Anterior cingulate cortex (tissue), 58 donors: ENCODE measurements around the gene JDP2.

ENCODE experiments used
- DNase-seq, 58 donors: peaks; one replicate each; lab custom pipeline; 2025; lab: John Stamatoyannopoulos, UW

JDP2 gene

GRCh38 chr14:75501080-75501479 is 73.3 kb downstream of the JDP2 start:
- DNase-seq = no peak

GRCh38 chr14:75504411-75504810 is 76.6 kb downstream of the JDP2 start:
- no peak for DNase-seq

- DNase-seq = no peak
These were observed 79.1 kb downstream of the JDP2 start for GRCh38 chr14:75506930-75507329.

GRCh38 chr14:75510547-75510946 is 82.7 kb downstream of the JDP2 start:
- DNase-seq = no peak

GRCh38 chr14:75511201-75511600 is 83.4 kb downstream of the JDP2 start:
- DNase-seq = no peak

- DNase-seq = no peak
These were observed 86.3 kb downstream of the JDP2 start for GRCh38 chr14:75513911-75514672.

GRCh38 chr14:75514673-75515628 is 87.1 kb downstream of the JDP2 start:
- DNase-seq = peak in 7 of 58 donors; percentile 3 to 19 (median 10)

GRCh38 chr14:75515629-75515996 is 87.8 kb downstream of the JDP2 start:
- peak in 5 of 58 donors; percentile 6 to 33 (median 20) for DNase-seq

- no peak for DNase-seq
These were observed 90.8 kb downstream of the JDP2 start for GRCh38 chr14:75518625-75519024.

GRCh38 chr14:75519394-75519793 is 91.6 kb downstream of the JDP2 start:
- no peak for DNase-seq

GRCh38 chr14:75519826-75520728 is 92.3 kb downstream of the JDP2 start:
- no peak for DNase-seq

- DNase-seq = no peak
These were observed 93.0 kb downstream of the JDP2 start for GRCh38 chr14:75520852-75521251.

- no peak for DNase-seq
These were observed 93.8 kb downstream of the JDP2 start for GRCh38 chr14:75521415-75522199.

- DNase-seq = peak in 3 of 58 donors; percentile 4 to 6 (median 4)
These were observed 94.6 kb downstream of the JDP2 start, which contains the start of gene BATF for GRCh38 chr14:75522224-75522982. Gene BATF, plus strand, starts transcription at chr14:75522469. Its CDS starts 214 bp downstream, at chr14:75522683.

GRCh38 chr14:75522983-75523318 is 95.1 kb downstream of the JDP2 start:
- no peak for DNase-seq
